T-helper 2 cell (primary cell): ENCODE results near the gene NMNAT3.

Experiments
- DNase-seq, 5 experiments: peaks; one replicate each; pipeline versions ENCODE4 v3.0.0 to v3.0.0-alpha.2; 2012 to 2022

Gene NMNAT3

GRCh38 chr3:139540651-139541531, 136.9 kb downstream of the NMNAT3 start:
- no peak for DNase-seq

GRCh38 chr3:139538733-139539132, 139.0 kb downstream of the NMNAT3 start:
- DNase-seq: no peak

DNA sequence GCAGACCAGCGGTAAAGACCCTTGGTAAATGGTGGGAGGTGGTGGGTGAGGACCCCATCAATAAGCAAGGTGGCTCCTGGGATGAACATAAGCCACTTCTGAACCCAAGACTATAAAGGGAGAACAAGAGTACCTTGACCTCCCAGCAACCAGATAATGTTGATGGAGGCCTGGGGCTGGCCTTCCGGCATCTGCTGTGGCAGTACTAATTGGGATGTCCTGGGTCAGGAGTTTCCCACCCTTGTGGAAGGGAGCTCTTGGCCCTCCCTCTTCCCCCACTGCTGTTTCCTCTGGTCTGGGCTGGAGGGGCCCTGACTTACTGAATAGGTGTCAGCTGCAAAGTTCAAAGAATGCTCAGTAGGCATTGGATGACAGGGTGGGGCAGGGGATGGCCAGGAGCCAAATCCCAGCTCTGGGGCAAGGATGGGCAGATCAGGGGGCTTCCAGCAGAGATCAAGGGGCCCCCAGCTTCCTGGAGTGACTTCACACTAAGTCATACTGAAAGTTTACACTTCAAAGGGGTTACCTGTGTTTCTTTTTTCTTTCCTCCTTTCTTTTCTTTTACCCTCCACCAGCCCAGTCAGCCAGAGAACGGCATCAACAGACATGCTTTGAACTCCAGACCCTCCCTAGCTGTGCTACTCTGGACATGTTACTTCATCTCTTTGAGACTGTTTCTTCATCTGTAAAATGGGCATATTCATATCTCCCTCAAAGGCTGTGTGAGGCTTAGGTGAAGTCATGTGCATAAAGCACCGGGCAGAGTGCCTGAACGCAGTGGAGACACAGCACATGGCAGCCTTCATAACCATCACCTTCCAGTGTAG, 139.8 kb downstream of the NMNAT3 start:
- no peak for DNase-seq

DNA sequence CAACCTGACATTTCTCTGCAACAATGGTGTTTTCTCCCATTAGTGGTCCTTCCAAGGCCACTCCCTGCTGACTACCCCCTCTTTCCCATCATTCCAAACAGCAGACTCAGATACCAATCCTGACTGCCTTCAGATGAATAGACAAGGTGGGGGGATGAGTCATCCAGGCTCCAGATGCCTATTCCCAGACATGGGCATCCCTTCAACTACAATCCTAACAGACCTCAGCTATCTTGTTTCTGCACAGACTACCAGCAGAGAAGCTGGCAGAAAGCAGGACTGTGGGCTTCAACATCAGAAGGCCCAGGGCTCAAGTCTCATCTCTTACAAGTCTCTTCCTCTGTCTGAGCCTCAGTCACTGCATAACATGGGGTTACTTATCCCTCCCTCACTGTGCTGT, 140.4 kb downstream of the NMNAT3 start:
- DNase-seq: no peak

DNA sequence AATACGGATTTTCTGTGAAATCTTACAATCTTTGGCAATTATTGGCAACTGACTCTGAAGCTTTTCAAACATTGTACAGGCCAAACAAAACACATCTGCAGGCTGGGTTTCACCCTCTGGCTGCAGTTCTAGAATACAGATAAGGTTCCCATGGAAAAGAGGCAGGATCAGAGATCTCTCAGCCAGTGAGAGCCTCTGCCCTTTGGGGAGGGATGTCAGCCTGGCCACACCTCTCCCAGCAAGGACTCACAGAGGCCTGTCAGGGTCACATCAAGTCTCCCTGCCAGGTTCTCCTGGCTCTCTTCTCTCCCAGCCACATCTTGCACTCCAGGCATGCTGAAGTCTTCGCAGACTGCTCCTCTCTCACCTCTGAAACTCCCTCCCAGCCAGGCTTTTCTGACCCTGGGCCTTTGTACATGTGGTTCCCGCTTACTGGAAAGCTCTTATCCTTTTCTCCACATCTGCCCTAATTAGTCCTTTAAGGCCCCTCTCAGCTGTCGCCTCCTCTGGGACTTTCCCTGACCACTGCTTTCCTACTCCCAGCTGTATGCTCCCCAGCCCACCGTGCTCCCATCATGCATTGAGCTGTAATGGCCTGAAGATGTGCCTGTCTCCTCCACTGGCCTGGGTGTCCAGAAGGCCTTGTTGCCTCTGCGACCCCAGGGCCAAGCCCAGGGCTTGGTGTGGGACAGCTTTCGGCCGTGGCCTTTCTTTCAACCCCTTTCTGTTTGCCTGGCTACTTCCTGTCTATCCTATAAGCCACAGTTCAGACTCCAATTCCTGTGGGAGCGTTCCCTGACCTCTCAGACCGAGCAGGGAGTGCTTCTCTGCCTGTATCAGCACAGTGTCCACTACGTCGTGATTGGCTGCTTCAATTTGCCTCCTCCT, 142.5 kb downstream of the NMNAT3 start:
- no peak for DNase-seq

- DNase-seq: no peak
These were observed 143.3 kb downstream of the NMNAT3 start for GRCh38 chr3:139534455-139534812.

DNA sequence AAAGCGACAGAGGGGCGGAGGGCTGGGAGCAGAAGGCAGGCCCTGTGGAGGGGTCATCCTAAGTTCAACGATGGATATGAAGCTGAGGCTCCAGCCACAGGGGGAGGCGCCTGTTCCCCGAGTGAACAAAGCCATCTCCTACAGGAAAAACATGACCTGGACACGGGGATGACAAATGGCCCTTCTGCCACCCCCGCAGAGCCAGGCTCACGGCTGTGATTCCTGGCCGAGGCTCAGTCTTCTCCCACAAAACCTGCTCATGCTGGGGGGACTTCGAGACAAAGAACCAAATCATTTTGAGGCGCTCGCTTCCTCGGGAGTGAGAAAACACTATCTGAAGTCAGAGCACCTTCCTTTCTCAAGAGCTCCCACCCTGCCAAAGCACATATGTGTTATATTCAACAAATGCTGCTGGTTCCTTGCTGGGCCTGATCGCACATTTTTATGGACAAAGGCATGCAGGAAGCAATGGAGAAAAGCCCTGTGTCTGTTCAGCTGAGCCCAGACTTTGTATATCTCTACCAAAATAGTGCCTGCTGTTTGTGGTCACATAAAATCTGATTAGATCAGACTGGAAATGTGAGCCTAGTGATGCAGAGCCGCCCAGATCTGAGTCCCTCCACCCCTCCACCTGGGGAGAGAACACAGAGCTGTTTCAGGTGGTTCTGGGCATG, 143.9 kb downstream of the NMNAT3 start:
- no peak for DNase-seq

- no peak for DNase-seq
These were observed 144.8 kb downstream of the NMNAT3 start for GRCh38 chr3:139532976-139533375.

DNA sequence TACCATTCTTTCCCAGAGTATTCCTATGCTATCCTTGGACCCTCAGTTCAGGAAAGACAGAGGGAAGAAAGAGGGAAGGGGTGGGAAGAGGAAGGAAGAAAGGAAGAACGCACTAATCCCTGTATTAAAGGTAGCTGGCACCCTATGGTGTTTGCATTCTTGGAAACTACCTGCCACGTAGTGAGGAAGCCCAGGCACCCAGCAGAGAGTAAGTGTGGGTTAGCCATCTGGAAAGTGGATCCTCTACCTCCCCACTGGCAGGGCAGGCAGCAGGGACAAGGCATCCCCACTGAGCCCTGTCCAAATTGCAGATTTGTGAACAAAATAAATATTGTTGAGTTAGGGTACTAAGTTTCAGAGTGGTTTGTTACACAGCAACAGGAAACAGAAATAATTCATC, 147.1 kb downstream of the NMNAT3 start:
- no peak for DNase-seq

- no peak for DNase-seq
These were observed 148.1 kb downstream of the NMNAT3 start for GRCh38 chr3:139529662-139530061.

DNA sequence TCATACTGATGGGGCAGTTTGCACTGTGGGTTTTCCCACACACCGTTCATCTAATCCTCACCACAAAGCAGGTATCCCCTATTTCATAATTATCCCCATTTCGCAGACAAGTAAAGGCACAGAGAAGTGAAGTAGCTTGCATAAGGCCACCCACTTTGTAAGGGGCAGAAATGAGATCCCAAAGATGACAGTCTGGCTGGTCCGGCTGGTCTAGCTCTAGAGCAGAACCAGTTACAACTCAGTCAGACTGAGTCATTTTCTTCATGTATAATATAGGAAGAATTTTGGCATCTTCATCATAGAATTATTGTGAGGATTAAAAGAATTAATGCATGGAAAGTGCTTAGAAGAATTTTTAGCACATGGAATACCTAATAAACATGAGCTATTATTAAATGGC, 148.8 kb downstream of the NMNAT3 start:
- no peak for DNase-seq

DNA sequence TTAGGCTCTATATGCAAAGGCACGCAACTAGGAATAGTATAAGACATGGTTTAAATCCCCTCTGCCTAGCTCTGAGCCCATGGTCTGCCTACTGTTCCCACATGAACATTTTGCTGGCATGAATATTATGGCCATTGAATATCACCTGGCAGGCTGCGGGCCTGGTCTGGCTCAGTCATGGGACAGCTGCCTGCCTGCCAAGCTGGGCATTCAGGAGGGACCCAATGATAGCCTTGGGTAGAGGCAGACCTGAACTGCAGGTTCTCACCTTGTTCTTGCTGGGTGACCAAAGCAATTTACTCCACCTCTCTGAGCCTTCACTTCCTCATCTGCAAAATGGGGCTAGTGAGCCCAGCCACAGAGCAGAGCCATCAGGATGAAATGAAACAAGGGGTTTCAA, 149.5 kb downstream of the NMNAT3 start:
- DNase-seq: no peak

DNA sequence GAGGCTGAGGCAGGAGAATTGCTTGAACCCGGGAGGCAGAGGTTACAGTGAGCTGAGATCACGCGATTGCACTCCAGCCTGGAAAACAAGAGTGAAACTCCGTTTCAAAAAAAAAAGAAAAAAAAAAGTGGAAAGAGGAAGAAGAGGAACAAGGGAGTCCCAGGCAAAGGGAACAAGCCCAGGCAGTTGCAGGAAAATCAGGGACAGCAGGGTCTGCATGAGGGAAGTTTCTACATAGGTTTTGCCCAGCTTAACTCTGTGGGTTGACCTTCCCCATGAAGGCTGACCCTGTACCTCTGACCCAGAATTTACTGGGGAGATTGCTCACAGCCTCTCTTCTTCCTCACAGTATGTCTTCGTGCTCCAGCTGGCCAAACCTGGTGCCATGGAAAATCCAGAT, 150.5 kb downstream of the NMNAT3 start:
- no peak for DNase-seq

- no peak for DNase-seq
These were observed 151.6 kb downstream of the NMNAT3 start for GRCh38 chr3:139526146-139526545.

- no peak for DNase-seq
These were observed 152.7 kb downstream of the NMNAT3 start for GRCh38 chr3:139524841-139525636.

DNA sequence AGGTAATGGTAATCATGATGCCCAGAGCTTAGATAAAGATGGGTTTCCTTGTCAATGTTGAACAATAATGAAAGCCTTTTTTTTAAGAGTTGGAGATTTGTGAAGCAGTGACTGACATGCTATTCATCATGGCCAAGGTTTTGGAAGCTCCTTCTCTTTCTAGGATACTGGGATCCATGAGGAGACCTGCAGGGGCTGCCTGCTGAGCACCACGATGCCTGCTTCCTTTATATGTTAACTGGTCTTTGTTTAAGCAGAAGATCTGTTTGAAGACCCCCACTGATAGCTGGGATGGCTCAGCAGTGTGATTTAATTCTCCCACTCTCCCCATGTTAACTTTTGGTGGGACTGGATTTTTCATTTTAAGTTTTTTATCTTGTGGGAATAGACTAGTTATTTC, 154.1 kb downstream of the NMNAT3 start:
- DNase-seq: no peak

DNA sequence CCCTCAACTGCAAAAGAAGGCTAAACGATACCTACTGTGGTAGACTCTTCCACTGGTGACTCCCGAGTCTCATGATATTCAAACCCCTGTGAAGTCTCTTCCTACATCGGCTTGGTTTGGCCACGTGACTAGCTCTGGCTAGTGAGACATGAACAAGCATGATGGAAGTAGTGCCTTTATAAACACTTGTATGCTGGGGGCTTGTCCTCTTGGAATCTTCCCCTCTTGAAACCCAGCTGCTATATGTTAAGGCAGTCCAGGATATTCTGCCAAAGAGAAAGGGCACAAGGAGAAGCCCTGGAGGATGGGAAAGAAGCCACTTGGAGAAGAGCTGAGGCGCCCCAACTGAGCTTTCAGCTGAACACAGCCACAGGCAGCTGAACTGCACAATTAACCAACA, 154.6 kb downstream of the NMNAT3 start:
- no peak for DNase-seq

- no peak for DNase-seq
These were observed 155.4 kb downstream of the NMNAT3 start for GRCh38 chr3:139522421-139522820.

DNA sequence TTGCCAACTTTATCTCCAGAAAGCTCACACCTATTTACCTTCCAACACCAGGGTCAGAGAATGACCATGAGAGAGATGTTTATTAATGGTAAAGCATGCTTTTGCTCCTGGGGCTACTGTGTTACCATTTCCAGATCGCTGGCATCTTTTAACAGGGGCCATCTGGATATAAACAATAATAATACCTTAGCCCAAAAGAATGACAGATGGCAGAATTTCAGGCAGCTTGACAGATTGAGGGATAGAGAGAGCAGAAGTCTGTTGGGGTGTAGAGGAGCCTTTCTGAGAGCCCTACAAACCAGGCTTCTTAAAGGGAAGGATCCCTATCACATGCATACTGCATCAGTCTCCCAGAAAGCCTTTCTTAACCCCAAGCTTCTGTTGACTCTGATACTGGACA, 156.0 kb downstream of the NMNAT3 start:
- no peak for DNase-seq

DNA sequence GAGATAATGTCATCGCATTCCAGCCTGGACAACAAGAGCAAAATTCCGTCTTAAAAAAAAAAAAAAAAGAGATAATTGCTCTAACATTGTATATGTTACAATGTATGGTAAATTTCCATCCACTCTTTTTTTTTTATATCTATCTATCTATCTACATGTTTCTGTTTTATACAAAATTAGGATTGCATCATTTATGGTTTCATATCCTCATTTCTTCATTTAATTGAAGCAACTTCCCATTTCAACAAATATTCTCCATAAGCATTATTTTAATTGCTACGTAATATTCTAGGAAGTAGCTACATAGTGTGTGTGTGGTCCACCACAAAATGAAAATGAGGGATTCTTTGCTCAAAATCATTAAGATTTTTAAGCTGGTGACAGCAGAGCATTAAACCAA, 156.6 kb downstream of the NMNAT3 start:
- DNase-seq: no peak

- DNase-seq: peak in 1 of 5 experiments; percentile 8
These were observed 157.6 kb downstream of the NMNAT3 start for GRCh38 chr3:139519998-139520737.
